ENCODE measurements around the gene TLE1. TPM values are rescaled to one million over a fixed set of nuclear protein-coding genes. Genes with fewer than 3 reads are reported as not detected.
A peak's percentile ranks its signal among the peaks of the same experiment; 100 is the strongest.

The TLE1 gene
- total RNA-seq, 1 donor from 2014 or later = 42.5 TPM

DNA sequence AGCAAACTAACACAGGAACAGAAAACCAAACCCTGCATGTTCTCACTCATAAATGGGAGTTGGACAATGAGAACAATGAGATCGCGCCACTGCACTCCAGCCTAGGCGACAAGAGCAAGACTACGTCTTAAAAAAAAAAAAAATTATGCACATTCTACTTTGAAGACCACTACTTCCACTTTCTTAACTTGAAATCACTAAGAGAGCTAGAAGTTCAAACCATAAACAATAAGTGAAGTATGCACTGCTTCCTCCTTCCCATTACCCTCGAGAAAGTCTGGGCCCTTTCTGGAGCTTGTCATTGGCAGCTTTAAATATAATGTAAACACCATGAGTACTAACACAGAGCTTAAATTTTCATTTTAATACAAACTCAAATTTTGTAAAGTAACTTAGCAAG, 94.9 kb downstream of the TLE1 start:
- H3K9me3 Mint-ChIP-seq = no peaks in the 10 kb centered on the region
- peaks cover 36% of the 10 kb centered on the region for H3K36me3 Mint-ChIP-seq (ENCODE audit: low read depth)
- peaks cover 35% of the 10 kb centered on the region for H3K4me1 Mint-ChIP-seq
- no peaks in the 10 kb centered on the region for H3K27me3 Mint-ChIP-seq (ENCODE audit: low read depth)
- TF ChIP-seq, protein P1, sequence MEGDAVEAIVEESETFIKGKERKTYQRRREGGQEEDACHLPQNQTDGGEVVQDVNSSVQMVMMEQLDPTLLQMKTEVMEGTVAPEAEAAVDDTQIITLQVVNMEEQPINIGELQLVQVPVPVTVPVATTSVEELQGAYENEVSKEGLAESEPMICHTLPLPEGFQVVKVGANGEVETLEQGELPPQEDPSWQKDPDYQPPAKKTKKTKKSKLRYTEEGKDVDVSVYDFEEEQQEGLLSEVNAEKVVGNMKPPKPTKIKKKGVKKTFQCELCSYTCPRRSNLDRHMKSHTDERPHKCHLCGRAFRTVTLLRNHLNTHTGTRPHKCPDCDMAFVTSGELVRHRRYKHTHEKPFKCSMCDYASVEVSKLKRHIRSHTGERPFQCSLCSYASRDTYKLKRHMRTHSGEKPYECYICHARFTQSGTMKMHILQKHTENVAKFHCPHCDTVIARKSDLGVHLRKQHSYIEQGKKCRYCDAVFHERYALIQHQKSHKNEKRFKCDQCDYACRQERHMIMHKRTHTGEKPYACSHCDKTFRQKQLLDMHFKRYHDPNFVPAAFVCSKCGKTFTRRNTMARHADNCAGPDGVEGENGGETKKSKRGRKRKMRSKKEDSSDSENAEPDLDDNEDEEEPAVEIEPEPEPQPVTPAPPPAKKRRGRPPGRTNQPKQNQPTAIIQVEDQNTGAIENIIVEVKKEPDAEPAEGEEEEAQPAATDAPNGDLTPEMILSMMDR (conservative IDR thresholded peaks at IDR 0.05) = no peak
- H3K27ac Mint-ChIP-seq (ENCODE audit: unreplicated experiment) = no peak overlapping the region
- DNase-seq (ENCODE audit: low read depth, low spot score) = no peak
- H3K4me3 Mint-ChIP-seq = no peak overlapping the region

DNA sequence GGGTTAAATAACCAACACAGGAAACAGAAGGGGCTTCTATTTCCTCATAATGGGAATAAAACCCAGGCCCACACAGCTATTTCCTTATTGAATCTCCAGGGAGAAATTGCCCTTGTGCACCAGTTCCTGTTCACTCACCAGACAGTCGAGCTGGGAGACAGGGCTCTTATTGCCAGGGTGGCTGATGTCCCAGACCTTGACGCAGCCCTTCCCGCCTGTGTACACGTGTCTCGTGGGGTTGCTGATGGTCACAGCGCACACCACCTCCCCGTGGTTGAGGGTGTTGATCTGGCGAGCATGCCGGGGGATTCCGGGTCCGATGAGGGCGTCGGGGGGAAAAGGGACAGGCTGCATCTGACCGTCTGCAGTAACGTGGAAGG, 96.5 kb downstream of the TLE1 start:
- Mint-ChIP-seq H3K27ac (ENCODE audit: unreplicated experiment) (peak overlapping the region; percentile 86), H3K4me3 (no peak overlapping the region), H3K4me1 (peaks cover 39% of the 10 kb centered on the region), H3K9me3 (no peaks in the 10 kb centered on the region), H3K36me3 (ENCODE audit: low read depth) (peaks cover 32% of the 10 kb centered on the region), H3K27me3 (ENCODE audit: low read depth) (no peaks in the 10 kb centered on the region)
- TF ChIP-seq, protein P1 (conservative IDR thresholded peaks at IDR 0.05) = no peak
- DNase-seq (ENCODE audit: low read depth, low spot score) = no peak

DNA sequence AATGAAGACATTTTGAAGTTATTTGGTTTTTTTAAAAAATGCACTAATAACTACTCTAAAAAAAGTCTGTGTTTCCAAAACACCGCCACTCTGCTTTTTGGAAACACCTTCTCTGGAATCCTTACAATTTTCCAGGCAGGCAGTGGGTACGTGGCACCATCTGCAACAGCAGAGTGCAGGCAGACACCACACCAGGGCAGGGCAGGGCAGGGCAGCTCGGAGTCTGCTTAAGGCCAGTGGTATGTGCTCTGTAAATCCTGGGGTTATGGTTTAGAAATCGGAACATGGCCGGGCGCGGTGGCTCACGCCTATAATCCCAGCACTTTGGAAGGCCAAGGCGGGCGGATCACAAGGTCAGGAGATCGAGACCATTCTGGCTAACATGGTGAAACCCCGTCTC, 97.6 kb downstream of the TLE1 start:
- Mint-ChIP-seq H3K4me1 (peaks cover 37% of the 10 kb centered on the region), H3K27ac (ENCODE audit: unreplicated experiment) (no peak overlapping the region), H3K27me3 (ENCODE audit: low read depth) (no peaks in the 10 kb centered on the region), H3K9me3 (no peaks in the 10 kb centered on the region), H3K36me3 (ENCODE audit: low read depth) (peaks cover 32% of the 10 kb centered on the region), H3K4me3 (no peak overlapping the region)
- DNase-seq (ENCODE audit: low read depth, low spot score) = no peak
- TF ChIP-seq, protein P1 (conservative IDR thresholded peaks at IDR 0.05) = no peak

DNA sequence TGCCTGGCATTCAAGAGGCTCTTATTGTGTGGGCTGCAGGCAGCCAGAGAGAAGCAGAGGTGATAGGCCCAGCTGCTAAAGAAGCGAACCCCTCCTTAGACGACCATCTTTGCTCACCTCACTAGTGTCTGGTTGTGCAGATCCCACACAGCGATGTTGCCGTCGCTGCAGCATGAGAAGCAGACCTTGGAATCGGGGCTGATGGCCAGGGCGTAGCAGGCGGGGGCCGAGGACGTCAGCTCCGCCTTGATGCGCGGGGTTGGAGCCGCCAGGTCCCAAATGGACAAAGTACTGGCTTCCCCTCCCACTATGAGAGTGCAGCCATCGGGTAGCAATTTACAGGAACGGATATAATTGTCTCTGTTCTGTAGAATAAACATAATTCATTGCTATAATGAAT, 98.7 kb downstream of the TLE1 start:
- no peak overlapping the region for H3K4me3 Mint-ChIP-seq
- no peak for DNase-seq (ENCODE audit: low read depth, low spot score)
- peaks cover 25% of the 10 kb centered on the region for H3K36me3 Mint-ChIP-seq (ENCODE audit: low read depth)
- H3K9me3 Mint-ChIP-seq = no peaks in the 10 kb centered on the region
- peaks cover 26% of the 10 kb centered on the region for H3K4me1 Mint-ChIP-seq
- H3K27ac Mint-ChIP-seq (ENCODE audit: unreplicated experiment) = no peak overlapping the region
- TF ChIP-seq, protein P1 (conservative IDR thresholded peaks at IDR 0.05) = no peak
- H3K27me3 Mint-ChIP-seq (ENCODE audit: low read depth) = no peaks in the 10 kb centered on the region

DNA sequence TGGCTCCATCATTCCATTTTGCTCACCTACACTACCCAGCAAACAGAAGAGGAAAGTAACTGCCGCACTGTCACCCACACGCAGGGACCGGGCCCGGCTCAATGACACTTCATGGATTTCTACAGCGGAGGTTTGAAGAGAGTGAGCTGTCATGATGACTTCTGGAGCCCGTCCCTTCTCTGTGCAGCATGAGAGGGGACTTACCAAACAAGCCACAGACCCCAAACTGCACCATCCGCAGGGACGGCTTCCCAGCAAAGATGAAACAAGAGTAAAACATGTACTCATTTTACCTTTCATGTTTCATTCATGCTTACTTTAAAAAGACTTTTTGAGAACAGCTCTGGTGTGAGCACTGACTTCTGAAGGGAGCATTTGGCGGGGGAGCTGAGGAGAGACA, 99.5 kb downstream of the TLE1 start:
- Mint-ChIP-seq H3K9me3 (no peaks in the 10 kb centered on the region), H3K27ac (ENCODE audit: unreplicated experiment) (no peak overlapping the region), H3K4me3 (no peak overlapping the region), H3K27me3 (ENCODE audit: low read depth) (no peaks in the 10 kb centered on the region), H3K36me3 (ENCODE audit: low read depth) (peaks cover 28% of the 10 kb centered on the region), H3K4me1 (peaks cover 25% of the 10 kb centered on the region)
- TF ChIP-seq, protein P1 (conservative IDR thresholded peaks at IDR 0.05) = no peak
- DNase-seq (ENCODE audit: low read depth, low spot score) = no peak

DNA sequence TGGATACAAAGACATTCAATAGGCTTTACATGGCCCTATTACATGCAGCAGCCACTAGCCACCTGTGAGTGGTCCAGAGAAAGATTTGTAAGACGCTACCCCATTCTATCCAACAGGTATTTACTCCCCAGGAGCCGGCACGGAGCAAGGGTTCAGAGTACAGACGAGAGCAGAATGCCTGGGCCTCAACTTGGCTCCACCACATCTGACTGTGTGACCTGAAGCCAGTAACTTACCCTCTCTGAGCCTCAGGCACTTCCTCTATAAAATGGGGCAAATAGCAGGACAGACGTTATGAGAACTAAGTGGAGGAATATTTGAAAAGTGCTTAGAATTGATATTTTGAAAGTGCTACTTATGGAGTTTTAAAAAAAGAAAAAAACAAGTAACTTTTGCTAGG, 100.0 kb downstream of the TLE1 start:
- Mint-ChIP-seq H3K36me3 (ENCODE audit: low read depth) (peaks cover 27% of the 10 kb centered on the region), H3K4me1 (peaks cover 25% of the 10 kb centered on the region), H3K27me3 (ENCODE audit: low read depth) (no peaks in the 10 kb centered on the region), H3K9me3 (no peaks in the 10 kb centered on the region), H3K27ac (ENCODE audit: unreplicated experiment) (no peak overlapping the region), H3K4me3 (no peak overlapping the region)
- no peak for DNase-seq (ENCODE audit: low read depth, low spot score)
- TF ChIP-seq, protein P1 (conservative IDR thresholded peaks at IDR 0.05) = no peak

All from neural crest cell (in vitro differentiated cells).